Activated CD4-positive, alpha-beta memory T cell treated with anti-CD3 and anti-CD28 coated beads, Interleukin-2, amount 10 ng/mL, durations not matched to agents 7 days and 5 days (primary cell): Measurements from ENCODE around the gene TNPO2. TPM values are rescaled to one million over a fixed set of nuclear protein-coding genes. Genes with fewer than 3 reads are reported as not detected.

ENCODE experiments used
- CTCF ChIA-PET: fragments of 350-600 bp; sonication (Branson Sonifier 250); formaldehyde crosslinking; loops from one replicate; lab custom pipeline; 2021; ENCODE audit warnings: antibody characterized with exemption, inconsistent platforms; lab: Charles Lee
- POLR2A ChIA-PET: fragments of 350-600 bp; sonication (Branson Sonifier 250); formaldehyde crosslinking; loops from one replicate; lab custom pipeline; 2021; ENCODE audit warnings: antibody characterized with exemption; lab: Charles Lee
- DNase-seq: peaks from one replicate; pipeline ENCODE4 v3.0.0-alpha.2; 2020
- H3K27ac Mint-ChIP-seq: one replicate; pipeline ENCODE4 v1.8.0; 2021; ENCODE audit warnings: mild to moderate bottlenecking, mixed read lengths
- H3K27me3 Mint-ChIP-seq: one replicate; pipeline ENCODE4 v1.8.0; 2021; ENCODE audit warnings: mixed read lengths
- H3K36me3 Mint-ChIP-seq: one replicate; pipeline ENCODE4 v1.8.0; 2021; ENCODE audit warnings: low read depth, mixed read lengths
- H3K4me1 Mint-ChIP-seq: one replicate; pipeline ENCODE4 v1.8.0; 2021; ENCODE audit warnings: mixed read lengths
- H3K4me3 Mint-ChIP-seq: one replicate; pipeline ENCODE4 v1.8.0; 2021; ENCODE audit warnings: mild to moderate bottlenecking, mixed read lengths
- H3K9me3 Mint-ChIP-seq: one replicate; pipeline ENCODE4 v1.8.0; 2021; ENCODE audit warnings: mixed read lengths
- total RNA-seq, 2 experiments: library from RNA; stranded (reverse); gene quantifications; one replicate each; pipeline ENCODE4 v1.2.3, GENCODE V29; 2021

TNPO2 gene
- total RNA-seq = 10 to 100 TPM; 61.6 to 65.9 TPM

DNA sequence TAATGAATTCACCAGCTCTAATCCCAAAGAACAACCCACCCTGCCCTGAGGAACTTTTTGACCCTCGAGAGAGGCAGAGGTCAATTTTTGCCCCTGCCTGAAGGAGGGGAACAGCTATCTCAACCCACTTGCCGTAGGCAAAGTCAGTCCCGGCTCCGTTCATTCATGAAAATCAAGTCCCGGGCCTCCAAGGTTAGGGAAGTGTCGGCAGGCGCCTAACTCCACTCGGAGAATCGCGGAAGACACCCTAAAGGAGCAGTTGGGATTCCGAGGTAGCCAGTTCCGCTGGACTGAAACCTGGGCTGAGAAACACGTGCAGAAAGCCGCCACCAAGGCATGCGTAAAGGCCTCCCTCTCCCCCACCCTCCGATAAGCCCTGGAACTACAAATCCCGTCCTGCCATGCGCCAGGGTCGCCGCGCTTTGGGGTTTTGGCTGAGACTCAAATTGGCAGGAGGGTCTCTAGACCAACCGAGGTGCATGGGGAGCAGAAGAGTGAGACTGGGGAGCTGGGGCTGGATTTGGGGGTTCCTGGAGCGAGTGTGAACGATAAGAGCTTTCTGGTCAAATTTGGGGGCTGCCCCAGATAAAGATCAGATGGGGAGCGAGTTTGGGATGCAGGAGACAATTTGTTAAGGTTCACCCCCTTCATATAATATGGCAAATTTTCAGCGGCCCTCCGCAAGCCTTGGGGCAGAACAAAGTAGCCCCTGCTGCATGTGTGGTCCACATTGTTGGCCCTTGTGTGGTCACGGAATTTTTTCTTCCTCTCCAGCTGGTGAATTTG lies at the start of gene TNPO2:
Gene TNPO2 (minus strand): TSS at position 292 of the 786 bp plus-strand sequence. CDS start 2,955 bp downstream, outside the sequence.
- ChIA-PET POLR2A (interaction anchor here (0.9 to 9.4 kb wide), 15 partner anchors 11 to 191 kb away, joined by 3 to 250 read pairs (median 6); partner anchors contain the start of genes DHPS, FBXW9, GCDH and GET3), CTCF (interaction anchor here (0.6 to 7.0 kb wide), 9 partner anchors 10 to 161 kb away, joined by 3 to 53 read pairs (median 6); partner anchors contain the start of genes DHPS and TRIR)
- DNase-seq = peak; percentile 79
- peak within 1 kb of the TSS; percentile 85 for H3K27ac Mint-ChIP-seq
- H3K36me3 Mint-ChIP-seq = peaks cover 34% of the 10 kb centered on the region
- peaks cover 36% of the 10 kb centered on the region for H3K4me1 Mint-ChIP-seq
- no peaks in the 10 kb centered on the region for H3K9me3 Mint-ChIP-seq
- H3K4me3 Mint-ChIP-seq = peak within 1 kb of the TSS; percentile 92
- H3K27me3 Mint-ChIP-seq = no peaks in the 10 kb centered on the region

DNA sequence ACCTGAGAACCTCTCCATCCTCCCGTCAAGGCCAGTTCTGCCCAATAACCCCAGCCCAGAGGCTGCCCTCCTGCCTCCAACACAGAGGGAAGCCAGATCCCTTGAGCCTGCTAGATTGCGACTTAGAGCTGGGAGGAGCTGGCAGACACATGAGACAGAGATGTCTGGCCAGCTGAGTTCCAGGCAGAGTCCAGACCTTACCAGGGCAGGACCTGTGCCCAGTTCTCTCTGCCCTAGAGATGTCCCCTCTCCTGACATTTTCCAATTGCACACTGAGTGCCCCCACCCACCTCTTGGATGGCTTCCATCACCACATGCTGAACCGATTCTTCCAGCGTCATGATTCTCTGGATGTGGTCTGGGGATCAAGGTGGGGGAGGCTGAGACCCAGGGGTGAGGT lies 48.6 kb upstream of the TNPO2 start:
- Mint-ChIP-seq H3K27me3 (no peaks in the 10 kb centered on the region), H3K27ac (no peak overlapping the region), H3K9me3 (no peaks in the 10 kb centered on the region), H3K4me3 (no peak overlapping the region), H3K4me1 (peaks cover 24% of the 10 kb centered on the region), H3K36me3 (no peaks in the 10 kb centered on the region)
- ChIA-PET CTCF (interaction anchor here (1.2 to 3.6 kb wide), 5 partner anchors 8 to 27 kb away, joined by 3 to 35 read pairs (median 5); no protein-coding TSS in a partner anchor), POLR2A (interaction anchor here (16.7 kb wide), 1 partner anchor 25 kb away, joined by 574 read pairs; the partner anchor contains the start of genes JUNB, PRDX2 and THSD8)
- DNase-seq = no peak

DNA sequence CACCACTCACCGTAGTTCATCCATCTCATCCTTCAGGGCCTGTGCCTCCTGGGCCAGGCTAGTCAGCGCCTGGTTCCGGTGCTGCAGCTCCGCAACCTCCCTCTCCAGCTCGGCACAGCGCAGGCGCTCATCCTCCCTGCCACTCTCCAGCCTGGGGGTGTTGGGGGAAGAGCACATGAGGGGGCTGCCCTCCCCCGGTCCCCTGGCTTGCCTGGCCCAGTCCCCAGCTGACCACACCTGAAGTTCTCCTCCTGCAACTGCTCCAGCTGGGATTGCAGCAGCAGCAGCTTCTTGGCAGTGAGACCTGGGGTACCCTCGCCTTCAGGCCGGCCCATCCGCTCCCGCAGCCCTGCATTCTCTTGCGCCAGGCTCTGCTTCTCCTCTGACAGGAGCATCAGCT lies 47.2 kb upstream of the TNPO2 start:
- DNase-seq = no peak
- POLR2A ChIA-PET = interaction anchor here (1.5 to 16.7 kb wide), 2 partner anchors 26 to 34 kb away, joined by 4 to 574 read pairs; partner anchors contain the start of genes GET3, JUNB, PRDX2 and THSD8
- CTCF ChIA-PET = interaction anchor here (1.3 to 16.8 kb wide), 4 partner anchors 13 to 66 kb away, joined by 3 to 419 read pairs (median 36); partner anchors contain the start of genes JUNB, PRDX2 and THSD8
- H3K27me3 Mint-ChIP-seq = no peaks in the 10 kb centered on the region
- H3K36me3 Mint-ChIP-seq = no peaks in the 10 kb centered on the region
- peaks cover 24% of the 10 kb centered on the region for H3K4me1 Mint-ChIP-seq
- no peak overlapping the region for H3K27ac Mint-ChIP-seq
- no peaks in the 10 kb centered on the region for H3K9me3 Mint-ChIP-seq
- no peak overlapping the region for H3K4me3 Mint-ChIP-seq

DNA sequence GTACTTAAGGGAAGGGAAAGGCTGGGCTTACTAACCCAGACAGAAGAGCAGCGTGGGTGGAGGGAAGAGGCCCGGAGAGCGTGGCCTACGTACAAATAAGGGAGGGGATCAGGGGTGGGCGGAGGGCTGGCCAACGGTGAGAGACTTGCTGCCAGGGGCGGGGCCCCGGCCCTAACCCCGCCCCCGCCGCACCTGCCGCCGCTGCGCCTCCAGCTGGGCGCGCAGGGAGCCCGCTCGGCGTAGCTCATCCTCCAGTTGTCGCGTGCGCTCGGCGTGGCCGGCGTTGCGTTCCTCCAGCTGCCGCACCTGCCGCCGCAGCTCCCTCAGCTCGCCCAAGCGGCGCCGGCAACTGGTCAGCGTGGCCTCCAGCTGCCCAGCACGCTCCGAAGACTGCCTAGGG lies 46.0 kb upstream of the TNPO2 start:
- peak; percentile 67 for DNase-seq
- H3K4me1 Mint-ChIP-seq = peaks cover 25% of the 10 kb centered on the region
- no peaks in the 10 kb centered on the region for H3K9me3 Mint-ChIP-seq
- H3K27ac Mint-ChIP-seq = no peak overlapping the region
- ChIA-PET POLR2A (interaction anchor here (1.1 to 16.7 kb wide), 4 partner anchors 19 to 46 kb away, joined by 3 to 574 read pairs (median 4); partner anchors contain the start of genes GET3, JUNB, PRDX2 and THSD8), CTCF (interaction anchor here (0.8 to 16.8 kb wide), 4 partner anchors 12 to 84 kb away, joined by 3 to 419 read pairs (median 60); partner anchors contain the start of genes JUNB, PRDX2 and THSD8)
- no peak overlapping the region for H3K4me3 Mint-ChIP-seq
- H3K36me3 Mint-ChIP-seq = no peaks in the 10 kb centered on the region
- no peaks in the 10 kb centered on the region for H3K27me3 Mint-ChIP-seq

DNA sequence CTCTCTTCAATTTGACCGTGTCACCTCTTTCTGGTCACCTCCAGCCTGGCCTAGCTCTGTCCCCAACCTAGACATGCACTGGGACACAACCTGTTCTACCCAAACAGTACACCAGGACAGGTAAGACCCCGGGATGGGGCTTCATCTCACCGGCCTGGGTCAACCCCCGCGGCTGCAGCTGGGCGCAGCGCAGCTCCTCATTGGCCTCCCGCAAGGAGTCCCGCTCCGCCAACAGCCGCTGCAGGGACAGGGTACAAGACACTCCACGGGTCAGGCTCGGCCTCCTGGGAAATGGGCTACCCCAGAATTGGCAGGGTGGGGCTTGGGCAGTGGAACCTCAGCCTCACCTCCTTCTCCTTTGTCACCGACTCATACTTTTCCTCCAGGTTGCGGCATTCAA lies 43.9 kb upstream of the TNPO2 start:
- Mint-ChIP-seq H3K27me3 (no peaks in the 10 kb centered on the region), H3K4me1 (peaks cover 20% of the 10 kb centered on the region), H3K36me3 (no peaks in the 10 kb centered on the region), H3K27ac (no peak overlapping the region), H3K9me3 (no peaks in the 10 kb centered on the region), H3K4me3 (no peak overlapping the region)
- POLR2A ChIA-PET = interaction anchor here (0.6 to 1.0 kb wide), 3 partner anchors 22 to 427 kb away, joined by 3 to 8 read pairs (median 4); partner anchors contain the start of gene JUNB
- CTCF ChIA-PET = interaction anchor here (1.6 to 16.8 kb wide), 4 partner anchors 10 to 198 kb away, joined by 5 to 419 read pairs (median 60); partner anchors contain the start of genes JUNB, PRDX2 and THSD8
- DNase-seq = no peak

DNA sequence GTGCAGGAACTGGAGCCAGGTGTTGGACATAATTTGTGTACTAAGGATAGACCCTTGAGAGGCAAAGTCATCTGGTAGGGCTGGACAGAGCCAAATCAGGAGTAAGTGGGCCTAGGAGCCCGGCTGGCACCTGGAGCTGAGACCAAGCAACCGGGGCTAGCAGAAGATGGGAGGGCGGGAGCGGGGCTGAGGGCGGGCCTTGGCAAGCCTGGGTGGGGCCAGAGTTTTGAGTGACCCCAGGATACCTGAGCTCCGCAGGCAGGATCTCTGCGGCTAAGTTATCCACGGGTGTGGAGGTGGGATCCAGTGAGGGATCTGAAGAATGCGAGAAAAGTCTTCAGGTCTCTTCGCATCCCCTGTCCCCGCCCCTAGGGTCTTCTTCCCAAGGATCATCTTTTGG lies 43.4 kb upstream of the TNPO2 start:
- H3K27ac Mint-ChIP-seq = no peak overlapping the region
- DNase-seq = no peak
- H3K9me3 Mint-ChIP-seq = no peaks in the 10 kb centered on the region
- ChIA-PET CTCF (interaction anchor here (1.6 to 16.8 kb wide), 4 partner anchors 9 to 199 kb away, joined by 5 to 419 read pairs (median 60); partner anchors contain the start of genes JUNB, PRDX2 and THSD8), POLR2A (interaction anchor here (0.6 to 1.7 kb wide), 5 partner anchors 22 to 427 kb away, joined by 3 to 8 read pairs (median 4); partner anchors contain the start of genes JUNB and THSD8)
- no peaks in the 10 kb centered on the region for H3K36me3 Mint-ChIP-seq
- no peak overlapping the region for H3K4me3 Mint-ChIP-seq
- peaks cover 19% of the 10 kb centered on the region for H3K4me1 Mint-ChIP-seq
- H3K27me3 Mint-ChIP-seq = no peaks in the 10 kb centered on the region

DNA sequence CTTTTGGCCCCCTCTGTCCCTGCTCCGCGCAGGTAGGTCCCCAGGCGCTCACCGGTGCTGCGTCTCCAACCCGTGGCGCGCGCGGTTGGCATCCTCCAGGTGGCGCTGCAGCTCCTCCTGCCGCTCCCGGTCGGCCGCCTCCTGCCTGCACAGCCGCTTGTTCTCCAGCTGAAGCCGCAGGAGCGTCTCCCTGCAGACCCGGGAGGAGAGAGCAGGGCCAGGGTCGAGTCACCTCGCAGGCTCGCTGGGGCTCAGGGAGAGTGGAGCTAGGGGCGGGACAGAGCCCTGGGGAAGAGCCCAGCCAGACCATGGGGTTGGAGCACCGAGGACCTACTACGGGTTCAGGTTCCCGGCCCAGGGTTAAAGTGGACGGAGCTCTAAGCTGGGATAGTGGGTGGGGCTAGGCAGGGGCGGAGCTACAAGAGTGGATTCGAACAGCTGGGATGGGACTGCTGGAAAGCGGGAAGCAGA lies 42.4 kb upstream of the TNPO2 start:
- H3K4me3 Mint-ChIP-seq = peak overlapping the region; percentile 24
- peaks cover 16% of the 10 kb centered on the region for H3K4me1 Mint-ChIP-seq
- no peaks in the 10 kb centered on the region for H3K27me3 Mint-ChIP-seq
- ChIA-PET CTCF (interaction anchor here (0.6 to 16.8 kb wide), 13 partner anchors 8 to 200 kb away, joined by 3 to 419 read pairs (median 5); partner anchors contain the start of genes GET3, JUNB, PRDX2 and THSD8), POLR2A (interaction anchor here (1.1 to 3.6 kb wide), 6 partner anchors 12 to 36 kb away, joined by 3 to 36 read pairs (median 4); partner anchors contain the start of genes GET3, JUNB and THSD8)
- H3K9me3 Mint-ChIP-seq = no peaks in the 10 kb centered on the region
- no peak overlapping the region for H3K27ac Mint-ChIP-seq
- no peaks in the 10 kb centered on the region for H3K36me3 Mint-ChIP-seq
- peak; percentile 86 for DNase-seq

DNA sequence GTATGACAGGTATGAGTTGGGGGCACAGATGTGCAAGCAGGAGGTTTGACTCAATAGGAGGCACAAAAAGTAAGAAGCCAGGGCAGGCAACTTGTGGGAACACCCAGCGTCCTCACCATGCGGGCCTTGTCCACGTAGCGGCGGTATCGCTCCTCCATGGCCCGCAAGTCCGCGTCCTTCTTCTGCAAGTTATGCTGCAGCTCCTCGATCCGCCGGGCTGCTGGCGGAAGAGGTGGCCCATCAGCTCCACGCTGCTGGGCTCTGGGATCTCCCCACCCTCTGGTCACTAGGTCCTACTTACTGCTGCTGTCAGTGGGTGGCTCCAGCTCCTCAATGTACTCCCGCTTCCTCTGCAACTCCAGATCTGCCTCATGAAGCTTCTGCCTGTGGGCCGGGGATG lies 41.0 kb upstream of the TNPO2 start:
- Mint-ChIP-seq H3K4me1 (peaks cover 13% of the 10 kb centered on the region), H3K36me3 (no peaks in the 10 kb centered on the region), H3K9me3 (no peaks in the 10 kb centered on the region), H3K4me3 (no peak overlapping the region), H3K27me3 (no peaks in the 10 kb centered on the region), H3K27ac (no peak overlapping the region)
- ChIA-PET POLR2A (interaction anchor here (1.2 to 3.6 kb wide), 2 partner anchors 18 to 28 kb away, joined by 3 to 36 read pairs; partner anchors contain the start of gene JUNB), CTCF (interaction anchor here (0.5 to 16.8 kb wide), 7 partner anchors 7 to 212 kb away, joined by 3 to 419 read pairs (median 5); partner anchors contain the start of genes JUNB, PRDX2 and THSD8)
- no peak for DNase-seq

DNA sequence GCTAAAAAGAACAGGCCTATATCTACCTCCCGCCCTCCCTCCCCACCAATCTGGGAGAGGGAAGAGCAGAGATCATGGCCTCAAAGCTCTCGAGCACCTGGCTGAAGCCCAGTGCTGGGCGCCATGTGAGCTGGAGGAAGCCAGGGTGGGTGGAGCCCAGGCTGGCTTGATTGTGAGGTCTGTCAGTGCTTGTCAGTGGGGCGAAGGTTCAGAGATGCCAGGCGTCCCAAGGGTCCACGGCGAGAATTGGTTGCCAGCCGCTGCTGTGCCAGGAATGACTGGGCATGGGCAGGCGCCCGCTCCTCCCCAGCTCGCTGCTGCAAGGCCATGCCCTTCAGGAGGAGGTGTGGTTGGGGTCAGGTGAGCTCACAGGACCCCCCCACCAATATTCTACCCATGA lies 39.4 kb upstream of the TNPO2 start:
- Mint-ChIP-seq H3K27me3 (peaks cover 3% of the 10 kb centered on the region), H3K36me3 (no peaks in the 10 kb centered on the region), H3K27ac (no peak overlapping the region), H3K9me3 (no peaks in the 10 kb centered on the region), H3K4me3 (no peak overlapping the region), H3K4me1 (peaks cover 13% of the 10 kb centered on the region)
- DNase-seq = no peak
- ChIA-PET CTCF (interaction anchor here (0.7 to 16.8 kb wide), 7 partner anchors 10 to 85 kb away, joined by 3 to 419 read pairs (median 5); partner anchors contain the start of genes JUNB, PRDX2 and THSD8), POLR2A (interaction anchor here (0.8 to 3.6 kb wide), 2 partner anchors 30 to 33 kb away, joined by 4 to 36 read pairs; partner anchors contain the start of gene JUNB)

DNA sequence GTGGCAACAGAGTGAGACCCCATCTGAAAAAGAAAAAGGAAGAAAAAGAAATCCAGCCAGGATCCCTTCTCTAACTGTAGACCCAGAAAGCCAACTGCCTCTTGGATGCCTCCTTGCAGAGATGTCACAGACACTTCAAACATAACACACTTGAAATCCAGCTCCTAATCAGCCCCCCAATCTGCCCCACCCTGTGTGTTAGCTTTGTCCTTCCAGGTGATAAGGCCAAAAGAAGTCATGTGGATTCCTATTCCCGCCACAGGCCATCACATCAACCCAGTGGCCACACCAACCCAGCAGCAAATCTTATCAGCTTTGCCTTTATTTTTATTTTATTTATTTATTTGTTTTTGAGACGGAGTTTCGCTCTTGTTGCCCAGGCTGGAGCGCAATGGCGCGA lies 36.0 kb upstream of the TNPO2 start:
- CTCF ChIA-PET = interaction anchor here (0.7 to 16.8 kb wide), 15 partner anchors 8 to 87 kb away, joined by 3 to 419 read pairs (median 7); partner anchors contain the start of genes GET3, JUNB, PRDX2 and THSD8
- DNase-seq = no peak
- no peaks in the 10 kb centered on the region for H3K9me3 Mint-ChIP-seq
- no peak overlapping the region for H3K27ac Mint-ChIP-seq
- H3K4me3 Mint-ChIP-seq = no peak overlapping the region
- POLR2A ChIA-PET = interaction anchor here (1.2 to 2.7 kb wide), 6 partner anchors 17 to 88 kb away, joined by 4 to 11 read pairs (median 6); partner anchors contain the start of genes JUNB and TRIR
- H3K4me1 Mint-ChIP-seq = peaks cover 11% of the 10 kb centered on the region
- peaks cover 4% of the 10 kb centered on the region for H3K27me3 Mint-ChIP-seq
- no peaks in the 10 kb centered on the region for H3K36me3 Mint-ChIP-seq

DNA sequence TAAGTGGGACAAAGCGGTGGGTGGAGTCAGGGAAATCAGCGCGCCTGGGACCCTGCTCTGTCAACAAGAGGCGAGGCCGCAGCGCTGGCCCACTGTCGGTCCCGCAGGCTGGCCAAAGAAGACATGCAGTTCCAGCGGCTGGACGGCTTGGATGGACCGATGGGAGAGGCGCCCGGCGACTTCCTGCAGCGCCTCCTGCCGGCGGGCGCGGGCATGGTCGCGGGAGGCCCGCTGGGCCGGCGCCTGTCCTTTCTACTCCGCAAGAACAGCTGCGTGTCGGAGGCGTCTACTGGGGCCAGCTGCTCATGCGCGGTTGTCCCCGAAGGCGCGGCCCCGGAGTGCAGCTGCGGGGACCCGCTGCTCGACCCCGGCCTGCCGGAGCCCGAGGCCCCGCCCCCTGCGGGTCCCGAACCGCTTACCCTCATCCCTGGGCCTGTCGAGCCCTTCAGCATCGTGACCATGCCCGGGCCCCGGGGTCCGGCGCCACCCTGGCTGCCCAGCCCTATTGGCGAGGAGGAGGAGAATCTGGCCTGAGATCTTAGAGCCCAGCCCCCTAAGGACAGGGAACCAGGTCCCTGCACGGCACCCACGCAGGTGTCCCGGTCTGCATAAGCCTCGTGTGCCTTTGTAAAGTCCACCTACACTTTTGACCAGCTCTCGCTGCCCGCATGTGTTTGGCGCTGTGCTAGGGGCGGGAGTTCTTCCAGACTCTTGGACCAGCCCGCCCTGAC lies 34.0 kb upstream of the TNPO2 start:
- Mint-ChIP-seq H3K27me3 (peaks cover 4% of the 10 kb centered on the region), H3K27ac (no peak overlapping the region), H3K4me3 (peak overlapping the region; percentile 49), H3K4me1 (peaks cover 11% of the 10 kb centered on the region), H3K36me3 (no peaks in the 10 kb centered on the region), H3K9me3 (no peaks in the 10 kb centered on the region)
- CTCF ChIA-PET = interaction anchor here (0.5 to 16.8 kb wide), 24 partner anchors 10 to 175 kb away, joined by 3 to 419 read pairs (median 6); partner anchors contain the start of genes GET3, JUNB, PRDX2 and THSD8
- DNase-seq = peak; percentile 71
- POLR2A ChIA-PET = interaction anchor here (1.1 to 1.7 kb wide), 8 partner anchors 18 to 61 kb away, joined by 3 to 8 read pairs (median 4); partner anchors contain the start of genes FBXW9 and TRIR
